Fibroblast of peridontal ligament (primary cell): ENCODE measurements around the gene PEMT.
A peak's percentile ranks its signal among the peaks of the same experiment; 100 is the strongest.

Experiments
- DNase-seq: peaks from one replicate; pipeline ENCODE4 v3.0.0-alpha.2; 2010; ENCODE audit errors: extremely low read depth

The PEMT gene

GRCh38 chr17:17605083-17605728 lies 13.7 kb upstream of the PEMT start:
- DNase-seq = no peak

- no peak for DNase-seq
Observed at GRCh38 chr17:17603895-17604225, 12.4 kb upstream of the PEMT start.

GRCh38 chr17:17603178-17603894 lies 11.8 kb upstream of the PEMT start:
- no peak for DNase-seq

- DNase-seq = no peak
Observed at GRCh38 chr17:17599965-17600364, 8.5 kb upstream of the PEMT start.

- DNase-seq = no peak
Observed at GRCh38 chr17:17598003-17598402, 6.5 kb upstream of the PEMT start.

- DNase-seq = no peak
Observed at GRCh38 chr17:17595755-17596154, 4.2 kb upstream of the PEMT start.

- DNase-seq = no peak
Observed at GRCh38 chr17:17593222-17593620, 1.7 kb upstream of the PEMT start.

- no peak for DNase-seq
Observed at GRCh38 chr17:17590883-17591354, 589 bp downstream of the PEMT start.

- DNase-seq = no peak
Observed at GRCh38 chr17:17590141-17590751, 1.3 kb downstream of the PEMT start.

- no peak for DNase-seq
Observed at GRCh38 chr17:17587614-17588337, 3.7 kb downstream of the PEMT start.

- DNase-seq = no peak
Observed at GRCh38 chr17:17582372-17582771, 9.1 kb downstream of the PEMT start.

- DNase-seq = no peak
Observed at GRCh38 chr17:17581509-17581908, 10.0 kb downstream of the PEMT start.

GRCh38 chr17:17580662-17581470 lies 10.6 kb downstream of the PEMT start:
- no peak for DNase-seq

- DNase-seq = no peak
Observed at GRCh38 chr17:17579691-17580090, 11.8 kb downstream of the PEMT start.

- no peak for DNase-seq
Observed at GRCh38 chr17:17577373-17577772, 14.1 kb downstream of the PEMT start.

GRCh38 chr17:17576772-17577234 lies 14.7 kb downstream of the PEMT start:
- no peak for DNase-seq

- DNase-seq = no peak
Observed at GRCh38 chr17:17575360-17576251, 15.9 kb downstream of the PEMT start.

GRCh38 chr17:17573912-17574311 lies 17.6 kb downstream of the PEMT start:
- peak; percentile 79 for DNase-seq

GRCh38 chr17:17572010-17572785 lies 19.3 kb downstream of the PEMT start:
- no peak for DNase-seq
